OCI-LY7 (cell line): Measurements from ENCODE around the gene IPO4.

ENCODE experiments used
- CTCF ChIP-seq: fragments of 200-600 bp; sonication (generic); conservative IDR thresholded peaks from 2 replicates; pipeline ENCODE4 v1.5.1; 2014; ENCODE audit warnings: mild to moderate bottlenecking, antibody characterized with exemption, low read length, moderate library complexity, mixed read lengths
- EZH2phosphoT487 ChIP-seq: fragments of 200-600 bp; sonication (generic); IDR thresholded peaks from 2 replicates; pipeline ENCODE4 v1.6.1; 2018; ENCODE audit warnings: low read depth, borderline replicate concordance, mild to moderate bottlenecking, mixed run types, antibody characterized with exemption, low read length, moderate library complexity, mixed read lengths

- no peak for TF ChIP-seq CTCF
- no peak for TF ChIP-seq EZH2phosphoT487
Observed at GRCh38 chr14:24172871-24173281, 15.7 kb downstream of the IPO4 start.
